Fibroblast of peridontal ligament (primary cell): ENCODE data around the gene AUTS2.

Experiments used
- DNase-seq: peaks from one replicate; pipeline ENCODE4 v3.0.0-alpha.2; 2010; ENCODE audit errors: extremely low read depth

The AUTS2 gene

DNA sequence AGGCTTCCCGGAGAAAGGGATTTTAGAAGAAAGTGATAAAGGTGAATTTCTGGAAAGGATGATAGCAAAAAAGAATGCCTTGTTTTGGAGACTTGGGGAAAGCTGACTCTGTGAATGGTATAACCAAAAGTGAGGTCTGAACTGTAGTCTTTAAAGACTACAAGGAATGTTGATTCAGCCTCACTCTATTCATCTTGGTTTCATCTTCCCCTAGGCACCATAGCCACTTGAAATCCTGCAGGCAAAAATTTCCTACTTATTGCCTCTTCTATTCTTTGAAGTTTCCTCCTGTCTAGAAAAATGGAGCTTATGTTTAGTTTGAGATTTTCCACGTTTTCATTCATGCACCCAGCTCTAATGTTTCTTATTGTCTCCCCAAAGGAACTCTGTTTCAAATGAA, 518.0 kb downstream of the AUTS2 start:
- DNase-seq = no peak

DNA sequence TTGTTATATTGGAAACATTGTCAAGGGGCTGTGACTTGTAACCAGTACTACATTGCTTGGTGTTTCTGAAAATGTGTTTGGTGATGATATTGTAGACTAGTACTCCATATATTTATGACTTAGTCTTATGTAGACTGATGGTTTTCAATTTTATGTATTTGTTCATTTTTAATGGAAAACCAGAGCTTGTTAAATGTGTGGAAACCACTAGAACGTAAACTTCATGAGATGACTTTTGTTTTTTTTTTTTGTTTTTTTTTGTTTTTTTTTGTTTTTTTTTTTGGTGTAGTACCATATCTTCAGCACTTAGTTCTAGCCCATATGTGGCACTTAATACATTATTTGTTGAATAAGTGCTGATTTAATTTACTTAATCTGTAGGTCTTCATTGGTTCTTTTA, 518.6 kb downstream of the AUTS2 start:
- DNase-seq = no peak

DNA sequence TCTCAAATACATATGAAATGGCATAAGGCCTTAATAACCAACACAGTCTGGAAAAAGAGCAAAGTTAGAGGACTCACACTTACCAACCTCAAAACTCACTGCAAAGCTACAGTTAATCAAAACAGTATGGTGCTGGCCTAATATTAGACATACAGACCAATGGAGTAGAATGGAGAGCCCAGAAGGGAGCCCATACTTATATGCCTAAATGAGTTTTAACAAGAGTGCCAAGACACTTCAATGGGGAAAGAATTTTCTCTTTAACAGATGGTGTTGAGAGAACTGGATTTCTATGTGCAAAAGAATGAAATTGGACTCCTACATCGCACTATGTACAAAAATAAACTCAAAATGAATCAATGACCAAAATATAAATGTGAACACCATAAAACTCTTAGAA, 522.6 kb downstream of the AUTS2 start:
- DNase-seq = no peak

DNA sequence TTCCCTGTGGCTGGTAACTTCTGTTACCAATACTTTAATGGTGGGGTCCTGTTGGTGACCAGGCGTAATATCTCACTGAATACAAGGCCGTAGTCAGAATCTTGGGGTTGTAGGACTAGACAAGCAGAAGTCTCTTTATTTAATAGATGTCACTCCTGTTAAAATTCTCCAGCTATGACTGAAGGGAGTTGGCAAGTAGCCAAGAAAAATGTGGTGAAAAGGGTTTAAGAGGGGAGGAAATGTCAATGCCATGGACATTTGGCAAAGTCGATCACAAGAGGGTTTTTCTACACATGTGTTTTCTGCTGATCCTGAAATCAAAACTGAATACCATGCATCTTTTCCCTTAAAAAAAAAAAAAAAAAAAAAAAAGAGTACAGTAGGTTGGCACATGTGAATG, 533.5 kb downstream of the AUTS2 start:
- DNase-seq = no peak

DNA sequence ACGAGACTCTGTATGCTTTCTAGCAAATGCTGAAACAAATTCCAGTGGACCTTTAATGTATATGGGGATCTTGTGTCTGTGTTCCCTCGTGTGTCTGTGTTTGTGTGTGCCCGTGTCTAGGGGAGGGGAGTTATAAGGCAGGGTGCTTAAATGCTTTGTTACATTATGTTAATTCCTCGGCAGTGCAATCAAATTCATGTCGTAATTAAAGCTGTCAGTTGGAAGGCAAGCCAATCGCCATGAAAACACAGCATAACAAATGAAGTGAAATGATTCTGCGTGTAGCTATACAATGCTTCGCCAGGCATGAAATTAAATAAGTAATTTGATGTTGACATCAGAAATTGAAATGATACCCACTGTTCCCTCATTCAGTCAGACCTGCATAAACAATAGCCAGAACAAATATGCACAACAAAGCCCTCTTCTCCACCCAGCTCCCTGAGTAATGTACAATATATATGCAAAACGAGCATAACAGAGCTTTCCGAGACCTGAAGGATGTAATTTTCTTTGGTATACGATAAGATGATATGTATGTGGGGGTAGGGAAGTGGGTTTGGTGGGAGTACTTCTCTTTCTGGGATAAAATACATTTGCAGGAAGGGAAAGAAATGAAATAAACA, 534.1 kb downstream of the AUTS2 start:
- no peak for DNase-seq

DNA sequence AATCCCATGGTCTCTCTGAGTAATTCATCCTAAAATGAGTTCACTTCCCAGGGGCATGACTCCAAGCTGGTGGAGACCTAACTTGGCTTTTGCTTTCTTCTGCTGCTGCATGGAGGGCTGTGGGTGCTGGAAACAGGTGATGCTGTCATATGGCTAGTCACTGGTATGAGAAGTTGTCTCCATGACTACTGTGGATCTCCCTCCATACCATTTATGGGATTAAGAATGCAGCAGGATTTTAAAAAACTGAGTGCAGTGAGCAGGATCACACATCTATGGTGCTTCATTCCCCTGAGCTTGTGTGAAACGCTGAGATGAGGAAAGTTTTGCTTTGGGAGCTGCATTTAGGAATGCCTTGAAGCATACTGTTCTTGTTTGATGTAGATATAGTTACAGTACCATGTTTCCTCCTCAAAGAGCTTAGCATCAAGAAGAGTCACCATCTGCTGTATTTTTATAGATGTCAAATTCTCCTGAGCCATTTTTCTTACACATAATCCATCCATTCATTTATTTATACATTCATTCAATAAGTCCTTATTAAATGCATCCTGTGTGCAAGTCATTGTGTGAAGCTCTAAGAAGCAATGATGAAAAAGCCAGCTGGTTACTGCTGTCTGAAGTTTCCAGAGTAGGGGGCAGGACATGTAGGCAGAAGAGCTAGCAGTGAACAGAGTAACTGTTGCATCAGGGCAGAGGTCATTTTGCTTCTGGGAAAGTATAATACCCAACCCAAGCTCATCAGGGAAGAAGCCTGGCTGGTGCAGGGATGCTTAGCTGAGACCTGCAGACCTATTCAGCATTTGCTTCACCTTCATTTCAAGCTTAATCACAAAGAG, 534.8 kb downstream of the AUTS2 start:
- no peak for DNase-seq

DNA sequence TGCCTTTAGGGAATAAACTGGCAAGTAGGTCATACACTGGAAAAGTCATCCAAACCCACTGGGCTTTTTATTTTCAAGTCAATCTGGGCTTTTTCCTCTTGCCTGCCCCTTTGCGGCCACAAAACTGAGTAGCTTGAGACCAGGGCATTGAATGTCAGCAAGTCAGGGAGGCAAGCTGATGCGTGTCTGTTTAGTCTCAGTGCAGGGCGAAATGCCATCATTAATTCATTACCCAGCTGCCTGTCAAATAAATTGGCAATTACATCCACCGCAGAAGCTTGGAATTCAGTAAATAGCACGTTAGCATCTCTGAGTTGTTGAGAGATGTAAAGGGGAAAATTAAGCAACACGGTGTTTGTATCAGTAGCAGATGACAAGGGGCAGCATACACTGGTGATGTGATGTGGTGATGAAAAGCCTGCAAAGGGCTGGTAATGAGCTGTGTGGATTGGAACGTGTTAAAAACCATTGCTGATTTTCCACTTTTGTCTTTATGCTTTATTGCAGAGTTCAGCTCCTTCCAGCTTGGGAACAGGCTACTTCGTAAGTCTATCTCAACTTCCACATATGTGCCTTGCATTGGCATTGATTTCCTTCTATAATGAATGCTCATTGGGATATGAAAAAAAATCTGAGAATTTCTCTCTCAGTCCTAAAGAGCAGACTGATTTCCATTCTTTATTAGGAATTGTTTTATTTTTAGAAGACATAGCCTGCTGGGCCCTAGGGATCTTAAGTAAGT, 535.9 kb downstream of the AUTS2 start:
- peak; percentile 46 for DNase-seq

DNA sequence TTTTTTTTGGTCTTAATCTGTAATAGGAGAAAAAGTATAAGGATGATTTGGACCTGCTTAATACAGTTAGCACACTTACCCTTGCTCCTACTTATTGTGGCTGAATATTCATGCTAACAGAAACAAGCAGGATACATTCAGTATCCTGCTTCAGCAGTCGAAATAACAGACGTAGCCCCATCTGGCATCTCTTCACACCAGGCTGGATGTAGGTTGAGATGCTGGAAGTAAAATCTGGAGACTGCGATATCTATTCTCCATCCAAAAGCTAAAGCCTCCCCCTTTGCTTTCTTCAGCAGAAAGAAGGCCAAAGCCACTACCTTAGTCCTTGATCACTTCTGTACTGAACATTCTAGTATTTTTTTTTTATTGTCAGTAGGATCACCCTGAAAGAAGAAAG, 537.4 kb downstream of the AUTS2 start:
- no peak for DNase-seq

DNA sequence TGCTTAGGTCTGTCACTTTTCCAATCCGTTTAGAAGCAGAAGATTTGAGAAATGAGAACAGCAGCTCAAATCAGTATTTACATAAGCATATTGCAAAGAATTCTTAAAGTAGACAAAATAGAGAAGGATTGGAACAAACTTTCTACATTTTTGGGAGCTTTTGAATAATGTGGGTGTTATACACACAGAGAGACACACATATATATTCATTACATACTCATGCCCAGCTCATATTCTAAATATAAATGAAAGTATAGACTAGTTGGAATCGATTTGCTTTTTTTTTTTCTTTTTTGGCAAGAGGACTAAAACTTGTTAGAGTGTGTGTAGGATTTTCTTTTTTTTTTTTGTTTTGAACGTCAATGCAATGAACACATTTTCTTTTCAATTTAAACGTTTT, 538.9 kb downstream of the AUTS2 start:
- DNase-seq = no peak

DNA sequence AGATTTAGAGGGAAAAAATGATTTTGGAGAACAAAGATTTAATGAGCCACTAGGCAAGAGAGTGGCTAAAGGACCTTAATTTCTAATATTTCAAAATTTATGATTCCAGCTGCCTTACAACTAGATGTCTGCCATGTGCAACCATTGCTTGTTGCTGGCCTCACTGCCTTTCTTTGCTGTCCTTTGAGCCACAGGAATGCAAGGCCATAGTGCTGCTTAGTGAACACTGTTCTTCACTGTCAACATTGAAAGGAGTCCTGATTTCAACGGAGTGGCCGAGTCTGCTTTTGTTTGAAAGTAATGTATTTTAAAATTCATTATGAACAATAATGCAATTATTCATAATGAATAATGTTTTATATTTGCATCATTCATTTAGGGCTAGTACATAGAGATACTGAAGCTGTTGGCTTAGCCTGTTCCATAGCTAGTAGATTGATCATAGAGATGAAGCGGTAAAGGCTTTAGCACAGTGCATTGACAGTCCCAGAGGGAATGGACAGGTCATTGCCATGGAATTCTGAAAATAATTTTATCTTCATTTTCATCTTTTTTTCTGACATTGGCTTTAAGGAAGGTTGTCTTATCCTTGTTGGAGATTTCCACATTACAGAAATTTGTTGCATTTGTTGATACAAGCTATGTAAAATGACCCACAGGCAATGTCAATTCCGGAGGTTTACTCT, 544.1 kb downstream of the AUTS2 start:
- no peak for DNase-seq

DNA sequence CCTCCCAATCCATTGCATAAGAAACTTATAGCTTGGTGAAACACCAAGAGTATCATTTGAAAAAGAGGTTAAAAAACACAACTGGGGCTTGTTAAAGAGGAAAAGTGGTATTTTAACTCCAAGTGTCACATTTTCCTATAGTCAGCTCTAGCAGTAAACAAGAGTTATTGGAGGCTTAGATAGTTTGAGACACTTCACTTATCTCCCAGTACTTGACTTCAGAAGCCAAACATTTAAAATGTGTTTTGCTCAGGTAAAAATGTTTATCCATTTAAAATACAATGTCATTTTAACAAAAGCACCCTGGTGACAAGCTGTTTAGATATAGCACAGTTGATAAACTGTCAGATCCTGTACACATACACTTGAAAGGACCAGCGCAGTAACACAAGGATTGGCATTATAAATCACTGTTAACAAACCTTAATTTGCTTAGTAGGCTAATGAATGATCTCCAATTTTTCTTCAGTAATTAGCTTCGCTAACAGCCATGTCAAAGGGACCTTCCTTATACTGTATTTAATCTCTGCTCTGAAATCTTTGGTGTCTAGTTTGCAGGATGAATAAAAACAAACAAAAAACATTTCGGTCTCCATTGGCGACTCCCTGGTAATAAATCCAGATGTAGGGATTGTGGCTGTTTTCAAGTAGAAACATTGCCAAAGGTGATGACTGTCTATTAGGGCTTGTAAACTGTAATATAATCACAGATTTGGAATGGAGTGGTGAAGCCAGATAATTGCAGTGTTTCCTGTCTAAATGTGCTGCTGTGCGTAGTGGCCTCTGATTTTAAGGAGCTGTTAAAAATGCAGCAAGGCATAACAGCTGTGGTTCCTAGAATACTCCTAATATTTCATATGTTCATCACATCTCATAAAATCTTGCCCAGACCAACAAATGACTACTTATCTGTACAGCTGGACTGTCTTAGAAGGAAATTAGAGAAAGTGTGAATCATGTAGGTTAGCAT, 545.1 kb downstream of the AUTS2 start:
- DNase-seq = peak; percentile 5

DNA sequence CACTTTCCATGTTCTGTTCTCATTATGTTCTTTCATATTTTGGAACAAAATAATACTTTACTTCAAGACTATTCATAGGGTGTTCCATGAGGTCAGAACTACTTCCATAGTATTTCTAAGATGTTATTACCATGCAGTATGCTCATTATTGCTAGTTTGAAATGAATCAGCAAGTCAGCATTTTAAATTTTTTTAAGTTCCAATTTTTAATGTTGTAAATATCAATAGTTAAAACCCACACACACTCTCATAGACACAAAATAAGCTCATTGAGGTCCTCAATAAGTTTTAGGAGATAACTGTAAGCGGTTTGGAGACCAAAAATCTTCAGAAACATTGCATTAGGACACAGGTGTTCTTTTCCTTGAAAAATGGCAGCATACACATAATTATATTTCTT, 550.7 kb downstream of the AUTS2 start:
- no peak for DNase-seq

DNA sequence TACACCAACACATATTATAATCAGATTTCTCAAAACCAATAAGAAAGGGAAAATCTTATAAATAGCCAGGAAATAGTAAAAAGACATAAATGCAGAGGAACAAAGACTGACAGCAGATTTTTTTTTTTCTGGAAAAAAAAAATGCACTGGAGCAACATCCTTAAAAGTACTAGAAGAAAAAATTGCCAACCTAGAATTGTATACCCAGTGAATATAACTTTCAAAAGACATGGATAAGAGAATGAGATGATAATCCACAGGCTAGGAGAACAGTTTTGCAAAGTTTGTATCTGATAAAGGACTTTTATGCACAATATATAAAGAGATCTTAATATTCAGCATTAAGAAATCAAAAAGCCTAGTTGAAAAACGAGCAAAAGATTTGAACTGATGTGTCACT, 554.0 kb downstream of the AUTS2 start:
- DNase-seq = no peak

DNA sequence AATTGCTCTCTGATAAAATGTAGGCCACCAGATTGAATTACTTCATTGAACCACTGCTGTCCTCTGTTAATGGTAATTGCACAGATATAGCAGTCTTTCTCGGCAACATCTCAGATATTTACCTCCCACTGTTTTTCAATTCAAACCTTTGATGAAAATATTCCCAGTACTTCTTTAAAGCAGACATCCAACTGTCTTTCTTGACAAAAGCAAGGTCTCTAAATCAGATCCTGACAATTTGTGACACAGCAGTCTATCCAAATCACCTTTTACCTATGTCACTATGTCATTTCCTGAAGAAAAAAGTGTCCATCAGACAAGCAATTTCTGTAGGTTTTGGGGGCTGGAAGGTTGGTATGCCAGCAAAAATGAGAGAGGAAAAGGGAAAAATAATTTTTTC, 555.7 kb downstream of the AUTS2 start:
- no peak for DNase-seq

DNA sequence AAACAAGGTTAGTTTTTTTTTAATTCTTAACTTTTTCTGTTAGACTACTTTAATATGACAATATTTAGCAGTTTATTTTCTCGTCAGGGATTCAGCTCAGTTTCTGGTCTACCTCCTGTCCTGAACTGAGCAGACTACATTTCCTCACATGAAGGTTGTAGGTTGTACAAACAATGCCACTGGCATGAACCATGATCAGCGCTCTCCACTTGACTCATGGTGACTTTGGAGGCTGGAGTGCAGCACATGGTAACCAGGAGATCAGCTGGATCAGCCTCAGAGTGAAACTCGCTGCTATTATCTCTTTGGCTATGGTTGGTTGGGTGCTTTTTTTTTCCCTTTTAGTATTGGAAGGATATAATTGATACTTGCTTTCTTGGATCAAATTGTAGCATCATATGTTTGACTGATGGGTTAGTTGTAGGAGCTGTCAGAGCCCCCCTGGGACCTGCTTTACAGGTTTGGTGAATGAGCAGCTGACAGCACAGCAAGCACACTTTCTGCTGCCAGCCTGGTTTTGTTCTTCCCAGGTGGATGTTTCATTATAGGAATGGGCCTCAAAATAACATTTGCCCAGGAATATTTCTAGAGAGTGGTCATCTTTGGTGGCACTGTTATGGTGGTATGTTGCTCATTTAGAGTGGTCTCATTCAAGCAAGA, 556.4 kb downstream of the AUTS2 start:
- DNase-seq = no peak

DNA sequence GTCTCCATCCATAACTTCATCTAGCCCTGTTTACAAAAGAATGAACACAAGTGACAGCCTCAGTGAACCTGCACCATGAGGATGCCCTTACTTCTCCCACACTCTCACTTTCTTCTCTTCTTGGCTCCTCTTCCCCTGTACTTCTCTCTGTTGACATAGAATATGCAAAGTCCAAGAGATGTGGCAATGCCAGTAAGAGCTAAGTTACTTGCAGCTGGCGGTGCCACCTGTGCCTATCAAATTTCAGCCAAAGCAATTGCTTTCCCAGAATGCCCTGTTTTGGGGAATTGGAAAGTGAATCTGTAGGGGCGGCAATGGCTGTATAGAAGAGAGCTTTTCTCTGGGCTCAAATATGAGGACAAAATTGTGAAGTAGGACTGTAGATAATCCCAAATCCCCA, 557.8 kb downstream of the AUTS2 start:
- DNase-seq = no peak

DNA sequence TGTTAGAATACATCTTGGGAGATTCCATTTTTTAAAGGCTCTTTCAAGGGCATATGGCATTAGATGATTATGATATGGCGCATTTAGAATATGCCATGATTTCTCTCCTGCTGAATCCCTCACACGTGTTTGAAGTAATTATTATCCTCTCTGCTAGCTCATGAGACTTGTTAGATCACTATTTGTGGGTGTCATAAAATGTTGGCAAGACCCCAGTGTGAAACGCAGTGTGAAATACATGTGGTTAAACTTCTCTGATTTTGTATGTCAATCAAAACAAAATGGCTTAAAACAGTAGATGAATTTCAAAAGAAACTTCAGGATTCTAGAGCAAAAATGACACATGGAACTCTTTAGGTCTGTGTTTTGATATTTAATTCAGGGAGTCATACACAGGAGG, 560.8 kb downstream of the AUTS2 start:
- DNase-seq = no peak

DNA sequence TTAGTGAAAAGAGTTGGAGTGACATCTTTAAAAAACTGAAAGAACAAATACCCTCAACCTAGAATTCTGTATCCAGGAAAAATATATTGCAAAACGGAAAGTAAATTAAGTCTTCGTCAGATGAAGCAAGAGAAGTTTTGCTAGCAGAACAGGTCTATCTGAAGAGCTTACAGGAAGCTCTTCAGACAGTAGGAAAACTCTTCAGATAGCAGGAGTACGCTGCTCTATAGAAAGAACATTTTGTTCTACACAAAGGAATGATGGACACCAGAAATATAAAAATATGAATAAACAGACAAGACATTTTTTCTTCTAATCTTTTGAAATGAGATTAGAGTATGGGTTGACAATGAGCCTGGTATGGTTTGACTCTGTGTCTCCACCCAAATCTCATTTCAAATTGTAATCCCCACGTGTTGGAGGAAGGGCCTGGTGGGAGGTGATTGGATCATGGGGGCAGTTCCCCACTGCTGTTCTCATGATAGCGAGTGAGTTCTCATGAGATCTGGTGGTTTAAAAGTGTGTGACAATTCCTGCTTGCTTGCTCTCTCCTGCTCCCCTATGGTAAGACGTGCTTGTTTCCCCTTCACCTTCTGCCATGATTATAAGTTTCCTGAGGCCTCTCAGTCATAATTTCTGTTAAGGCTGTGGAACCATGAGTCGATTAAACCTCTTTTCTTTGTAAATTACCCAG, 567.3 kb downstream of the AUTS2 start:
- DNase-seq = no peak

DNA sequence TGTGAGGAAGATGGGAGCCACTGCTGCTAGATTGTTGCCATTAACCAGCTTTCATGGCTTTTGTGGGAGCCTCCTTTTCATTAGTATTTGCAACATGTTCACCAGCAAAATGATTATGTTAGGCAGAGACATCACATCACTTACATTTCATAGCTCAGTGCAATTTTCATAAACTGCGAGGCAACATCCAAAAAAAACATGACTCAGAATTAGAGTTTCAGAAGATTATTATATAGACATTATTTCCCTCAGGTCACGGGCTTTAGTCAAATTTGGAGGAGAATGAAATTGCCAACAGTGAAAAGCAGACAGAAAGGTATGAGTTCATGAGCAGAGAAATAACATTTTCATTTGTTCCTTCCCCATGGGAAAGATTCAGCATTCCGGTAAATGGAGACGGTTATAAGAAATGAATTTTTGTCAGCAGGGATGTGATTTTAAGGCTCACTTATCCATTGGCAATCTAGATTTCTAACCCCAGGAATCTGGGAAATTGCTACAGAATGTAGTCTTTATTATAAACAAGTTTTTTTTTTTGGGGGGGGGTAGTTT, 573.2 kb downstream of the AUTS2 start:
- no peak for DNase-seq

DNA sequence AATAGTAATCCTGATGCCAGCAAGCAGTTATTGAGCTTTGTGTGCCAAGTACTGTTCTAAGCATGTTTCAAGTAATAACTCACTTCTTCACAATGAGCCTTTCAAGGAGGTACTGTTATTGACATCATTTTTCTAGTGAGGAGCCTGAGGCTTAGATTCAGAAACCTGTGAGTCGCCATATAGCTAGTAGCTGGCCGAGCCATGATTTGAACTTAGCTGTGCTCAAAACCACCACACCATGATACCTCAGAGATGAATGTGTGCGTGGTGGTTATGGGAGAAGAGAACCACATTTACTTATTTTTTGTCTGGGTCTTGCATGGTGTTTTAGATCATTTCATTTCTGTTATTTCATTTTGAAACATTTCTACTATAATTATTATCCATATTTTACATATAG, 578.9 kb downstream of the AUTS2 start:
- DNase-seq = peak; percentile 15
